HG02885 (cell line): ENCODE measurements around the gene GJB2.
"Not testable (repeated sequence)": the region's sequence is repeated elsewhere in the genome, so short reads cannot be mapped to it uniquely, and the experiment has no call there.

ENCODE experiments used
- ATAC-seq: cut with Tn5 transposase; IDR thresholded peaks from one replicate; pipeline ENCODE4 v1.9.1; 2021; ENCODE audit warnings: mild to moderate bottlenecking; ENCODE audit not compliant: unreplicated experiment, poor library complexity

Gene GJB2

GRCh38 chr13:20171364-20171763, 21.4 kb downstream of the GJB2 start:
- ATAC-seq = no peak

- no peak for ATAC-seq
Measured at GRCh38 chr13:20170921-20171320, 21.8 kb downstream of the GJB2 start.

- no peak for ATAC-seq
Measured at GRCh38 chr13:20168396-20168795, 24.3 kb downstream of the GJB2 start.

GRCh38 chr13:20165417-20166257, 27.1 kb downstream of the GJB2 start:
- no peak for ATAC-seq

- no peak for ATAC-seq
Measured at GRCh38 chr13:20161951-20162300, 30.8 kb downstream of the GJB2 start.

GRCh38 chr13:20161275-20161950, 31.3 kb downstream of the GJB2 start:
- peak; percentile 51 for ATAC-seq

- ATAC-seq = peak; percentile 68
Measured at GRCh38 chr13:20160306-20161274, 32.1 kb downstream of the GJB2 start, which contains the start of gene GJA3. Gene GJA3 (minus strand): TSS chr13:20161052. CDS start chr13:20143288, 17,764 bp downstream.

- ATAC-seq = no peak
Measured at GRCh38 chr13:20159646-20160305, 33.0 kb downstream of the GJB2 start.

- no peak for ATAC-seq
Measured at GRCh38 chr13:20157151-20157796, 35.5 kb downstream of the GJB2 start.

- ATAC-seq = no peak
Measured at GRCh38 chr13:20156702-20157101, 36.0 kb downstream of the GJB2 start.

GRCh38 chr13:20153290-20153689, 39.4 kb downstream of the GJB2 start:
- ATAC-seq = not testable (repeated sequence)

- no peak for ATAC-seq
Measured at GRCh38 chr13:20151612-20152011, 41.1 kb downstream of the GJB2 start.

GRCh38 chr13:20151016-20151415, 41.7 kb downstream of the GJB2 start:
- no peak for ATAC-seq

- ATAC-seq = no peak
Measured at GRCh38 chr13:20150561-20150960, 42.2 kb downstream of the GJB2 start.

GRCh38 chr13:20149762-20150161, 43.0 kb downstream of the GJB2 start:
- ATAC-seq = no peak

GRCh38 chr13:20148501-20149183, 44.1 kb downstream of the GJB2 start:
- no peak for ATAC-seq

- ATAC-seq = no peak
Measured at GRCh38 chr13:20146381-20146780, 46.4 kb downstream of the GJB2 start.

- ATAC-seq = no peak
Measured at GRCh38 chr13:20145521-20145920, 47.2 kb downstream of the GJB2 start.
